ENCODE data around the gene DMXL2.
"Not testable (repeated sequence)": the region's sequence is repeated elsewhere in the genome, so short reads cannot be mapped to it uniquely, and the experiment has no call there.

Gene DMXL2

DNA sequence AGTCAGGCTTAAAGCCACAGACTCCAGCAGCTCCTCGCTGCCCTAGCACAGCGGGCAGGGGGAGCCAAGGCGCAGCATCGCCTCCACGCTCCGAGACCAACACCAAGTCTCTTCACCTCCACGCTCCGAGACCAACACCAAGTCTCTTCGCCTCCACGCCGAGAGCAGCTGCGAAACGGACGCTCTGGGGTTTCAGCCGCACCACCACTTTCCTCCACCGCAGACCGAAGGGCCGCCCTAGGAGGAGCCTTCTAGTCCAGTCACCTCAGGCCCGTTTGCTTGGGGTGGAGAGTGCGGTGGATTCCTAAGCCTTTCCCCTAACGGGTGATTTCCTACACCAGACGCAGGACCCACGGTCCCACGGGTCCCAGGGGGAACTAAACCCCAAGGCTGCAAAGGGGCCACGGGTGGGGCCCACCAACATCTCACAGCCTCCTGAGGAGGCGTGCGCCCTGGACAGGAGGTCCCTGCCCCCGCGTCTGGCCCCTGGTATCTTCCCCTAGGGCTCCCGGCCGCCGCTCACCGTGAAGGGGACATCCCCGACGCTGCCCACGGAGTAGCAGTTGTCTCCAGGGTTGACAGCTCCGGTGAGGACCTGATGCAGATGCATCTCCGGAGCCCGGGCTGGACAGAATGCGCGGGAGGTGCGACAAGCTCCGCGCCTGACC is 501 bp downstream of the DMXL2 start:
- peak; percentile 7 for DNase-seq (ENCODE audit: low read depth)

DNA sequence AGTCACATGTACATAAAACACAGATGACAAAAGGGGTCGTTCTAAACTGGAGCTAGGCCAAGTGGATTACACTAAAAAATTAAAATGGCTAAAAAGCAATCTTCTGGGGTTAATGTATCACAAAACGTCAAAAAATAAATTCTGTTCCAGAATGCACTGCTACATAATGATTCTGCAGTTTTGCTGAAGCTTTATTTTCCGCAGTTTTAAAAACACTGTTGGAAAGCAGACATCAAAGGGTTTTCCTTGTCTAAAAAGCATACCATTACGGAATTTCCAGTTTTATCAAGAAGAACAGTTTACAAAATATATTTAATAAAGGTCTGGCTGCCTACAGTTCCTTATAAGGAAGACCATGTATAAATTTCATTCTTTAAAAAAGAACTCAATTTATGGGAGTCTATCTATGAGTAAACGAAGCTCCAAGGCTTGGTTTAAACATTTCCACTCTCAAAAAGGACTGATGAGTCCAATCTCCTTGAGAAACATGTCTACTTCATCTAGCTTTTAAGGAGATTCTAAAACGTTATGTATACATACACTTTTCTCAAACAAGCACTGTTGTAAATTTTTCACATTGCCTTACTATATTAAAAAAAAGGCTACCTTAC is 1.3 kb downstream of the DMXL2 start:
- no peak for DNase-seq (ENCODE audit: low read depth)

- no peak for DNase-seq (ENCODE audit: low read depth)
Observed at GRCh38 chr15:51620641-51621040, 1.9 kb downstream of the DMXL2 start.

DNA sequence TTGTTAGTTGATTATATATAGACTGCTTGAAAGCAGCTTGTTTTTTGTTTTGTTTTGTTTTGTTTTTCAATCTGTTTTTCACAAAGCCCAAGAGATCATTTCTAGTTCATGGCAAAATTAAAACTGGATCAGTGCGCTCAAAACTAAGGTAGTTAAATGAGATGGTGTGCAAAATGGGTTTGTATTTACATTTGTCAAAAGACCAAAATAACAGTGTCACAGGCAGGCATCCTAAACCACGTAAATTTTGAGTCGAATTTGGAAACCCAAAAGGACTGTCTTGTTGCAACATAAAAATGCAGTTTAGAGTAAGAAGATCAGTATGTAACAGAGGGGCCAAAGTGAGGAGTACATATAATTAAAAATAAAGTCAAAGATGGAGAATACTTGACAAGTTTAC is 2.4 kb downstream of the DMXL2 start:
- no peak for DNase-seq (ENCODE audit: low read depth)

- no peak for DNase-seq (ENCODE audit: low read depth)
Observed at GRCh38 chr15:51619331-51620035, 3.1 kb downstream of the DMXL2 start.

DNA sequence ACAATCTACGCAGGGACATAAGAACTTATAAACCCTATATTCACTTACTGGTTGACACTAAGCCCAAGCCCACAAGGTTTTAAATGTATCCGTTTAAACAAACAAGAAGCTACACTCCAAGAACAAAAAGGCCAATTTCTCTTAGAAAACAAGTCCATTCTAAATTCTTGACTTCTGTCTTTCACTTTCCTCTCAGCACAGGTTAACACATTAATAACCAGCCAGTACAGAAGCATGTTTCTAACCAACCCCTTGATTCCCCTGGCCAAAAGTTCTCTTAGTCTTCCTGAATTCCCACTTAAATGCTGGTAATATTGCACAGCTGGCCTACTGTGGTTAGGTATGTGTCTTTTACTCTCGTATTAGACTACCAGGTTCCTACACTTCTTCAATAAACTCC is 4.7 kb downstream of the DMXL2 start:
- DNase-seq (ENCODE audit: low read depth): no peak

DNA sequence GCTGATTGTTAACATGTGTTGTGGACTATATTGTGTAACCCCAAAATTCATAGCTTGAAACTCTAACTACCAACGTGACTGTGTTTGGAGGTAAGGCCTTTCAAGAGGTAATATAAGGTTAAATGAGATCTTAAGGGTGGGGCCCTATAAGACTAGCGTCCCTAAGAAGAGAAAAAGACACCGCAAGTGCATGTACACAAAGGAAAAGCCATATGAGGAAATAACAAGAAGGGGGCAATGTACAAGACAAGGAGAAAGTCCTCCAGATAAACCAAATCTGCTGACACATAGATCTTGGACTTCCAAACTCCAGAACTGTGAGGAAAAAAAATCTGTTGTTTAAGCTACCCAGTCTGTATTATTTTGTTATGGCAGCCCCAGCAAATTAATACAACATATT is 8.6 kb downstream of the DMXL2 start:
- no peak for DNase-seq (ENCODE audit: low read depth)

DNA sequence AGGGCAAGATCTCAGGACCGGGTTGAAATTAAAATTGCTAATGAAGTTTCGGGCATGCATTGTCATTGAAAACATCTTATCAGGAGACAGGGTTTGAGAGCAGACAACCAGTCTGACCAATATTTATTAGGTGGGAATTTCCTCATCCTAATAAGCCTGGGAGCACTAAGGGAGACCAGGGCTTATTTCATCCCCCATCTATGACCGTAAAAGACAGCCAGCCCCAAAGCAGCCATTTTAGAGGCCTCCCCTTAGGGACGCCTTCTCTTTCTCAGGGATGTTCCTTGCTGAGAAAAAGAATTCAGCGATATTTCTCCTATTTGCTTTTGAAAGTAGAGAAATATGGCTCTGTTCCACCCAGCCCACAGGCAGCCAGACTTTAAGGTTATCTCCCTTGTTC is 9.9 kb downstream of the DMXL2 start:
- not testable (repeated sequence) for DNase-seq (ENCODE audit: low read depth)

- not testable (repeated sequence) for DNase-seq (ENCODE audit: low read depth)
Observed at GRCh38 chr15:51603462-51603948, 19.1 kb downstream of the DMXL2 start.

- DNase-seq (ENCODE audit: low read depth): no peak
Observed at GRCh38 chr15:51603002-51603401, 19.6 kb downstream of the DMXL2 start.

- DNase-seq (ENCODE audit: low read depth): no peak
Observed at GRCh38 chr15:51602484-51602883, 20.1 kb downstream of the DMXL2 start.

DNA sequence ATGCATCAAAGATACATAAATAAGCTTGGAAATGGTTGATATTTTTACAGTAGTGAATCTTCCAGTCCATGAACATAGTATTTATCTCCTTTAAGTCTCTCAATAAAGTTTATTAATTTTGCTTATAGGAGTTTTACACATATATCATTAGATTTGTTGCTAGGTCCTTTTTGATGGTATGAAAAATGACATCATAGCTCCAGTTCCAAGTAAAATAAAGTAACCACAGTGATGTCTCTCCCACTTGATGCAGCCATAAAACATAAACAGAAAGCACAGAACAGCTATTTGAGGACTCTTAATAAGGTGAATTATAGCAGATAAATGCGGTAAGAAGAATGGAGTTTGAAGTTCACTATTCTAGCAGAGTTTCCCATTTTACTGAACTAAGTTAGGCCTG is 20.8 kb downstream of the DMXL2 start:
- DNase-seq (ENCODE audit: low read depth): no peak

GRCh38 chr15:51600114-51600513 is 22.5 kb downstream of the DMXL2 start:
- no peak for DNase-seq (ENCODE audit: low read depth)

DNA sequence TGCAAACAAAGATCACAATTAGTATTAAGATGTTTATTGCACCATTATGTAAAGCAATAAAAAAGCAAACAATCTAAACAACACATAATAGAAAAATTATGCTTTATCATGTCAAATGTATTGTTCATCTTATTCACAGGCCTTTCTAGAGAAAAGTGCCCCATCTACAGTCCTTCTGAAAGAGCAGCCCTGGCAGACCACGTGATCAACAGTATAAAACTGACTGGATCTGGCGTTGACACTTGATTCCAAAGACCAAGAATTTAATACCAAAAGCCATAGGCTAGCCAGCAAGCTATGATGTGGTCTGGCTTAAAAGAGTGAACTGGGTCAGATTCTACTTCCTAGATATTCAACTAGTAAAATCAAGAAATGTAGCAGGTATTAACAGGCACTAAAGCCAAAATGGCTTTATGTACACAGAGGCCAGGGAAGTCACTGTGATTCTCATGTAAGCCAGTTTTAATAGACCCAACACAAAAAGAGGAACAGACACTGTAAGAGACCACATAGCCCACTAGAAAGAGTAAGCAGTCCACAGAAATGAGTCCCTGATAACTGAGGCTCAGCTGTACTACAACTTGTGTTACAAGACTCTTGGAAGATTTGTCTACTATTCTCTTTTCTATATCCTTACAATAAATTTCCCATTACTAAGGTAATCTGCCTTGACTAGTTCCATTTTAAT is 32.5 kb downstream of the DMXL2 start:
- DNase-seq (ENCODE audit: low read depth): no peak

- DNase-seq (ENCODE audit: low read depth): no peak
Observed at GRCh38 chr15:51588966-51589365, 33.6 kb downstream of the DMXL2 start.

GRCh38 chr15:51585986-51586385 is 36.6 kb downstream of the DMXL2 start:
- DNase-seq (ENCODE audit: low read depth): no peak

- no peak for DNase-seq (ENCODE audit: low read depth)
Observed at GRCh38 chr15:51580982-51581381, 41.6 kb downstream of the DMXL2 start.

DNA sequence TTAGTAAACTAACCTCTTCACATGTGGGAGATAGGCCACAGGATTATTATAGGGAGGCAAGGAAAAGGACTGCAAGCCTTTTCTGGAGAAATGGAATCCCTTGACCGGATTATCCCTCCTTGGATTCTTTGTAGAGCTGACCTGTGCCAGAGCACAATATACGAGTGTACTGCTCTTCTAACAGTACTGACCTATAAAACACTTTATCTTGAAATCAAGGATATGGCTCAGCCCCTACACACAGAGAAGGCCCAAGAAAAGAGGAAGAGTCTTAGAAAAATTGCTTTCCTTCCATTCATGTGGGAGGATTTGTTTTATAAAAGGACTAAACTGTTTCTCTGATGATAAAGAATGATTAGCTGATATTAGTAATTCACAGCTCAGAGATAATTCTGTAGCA is 42.2 kb downstream of the DMXL2 start:
- DNase-seq (ENCODE audit: low read depth): no peak

- DNase-seq (ENCODE audit: low read depth): no peak
Observed at GRCh38 chr15:51579012-51579411, 43.6 kb downstream of the DMXL2 start.

DNA sequence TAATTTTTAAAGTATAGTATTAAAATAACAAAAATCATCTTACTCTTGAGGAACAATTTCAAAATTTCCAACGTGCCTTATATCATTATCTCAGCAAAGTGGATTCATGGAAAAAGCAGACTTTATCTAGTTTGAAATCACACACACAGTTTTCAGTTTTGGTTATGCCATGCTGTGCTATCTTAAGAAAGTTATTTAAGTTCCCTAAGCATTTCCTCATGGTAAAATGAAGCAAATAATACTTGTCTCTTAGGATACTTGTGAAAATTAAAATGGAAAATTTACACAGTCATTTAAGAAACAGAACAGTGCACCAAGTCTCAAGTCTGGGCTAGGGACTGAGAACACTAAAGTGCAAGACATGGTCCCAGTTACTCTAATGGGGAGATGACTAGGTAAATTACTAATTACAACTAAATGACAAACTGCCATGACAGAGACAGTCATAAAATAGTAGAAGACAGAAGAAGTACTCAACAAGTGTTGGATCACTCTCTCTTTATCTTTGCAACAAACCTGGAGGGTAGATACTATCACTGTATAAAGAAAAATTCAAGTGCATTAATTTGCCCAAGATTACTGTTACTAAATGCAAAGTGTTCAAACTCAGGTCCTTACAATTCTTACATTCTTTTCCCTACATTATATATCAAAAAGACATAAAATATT is 44.8 kb downstream of the DMXL2 start:
- no peak for DNase-seq (ENCODE audit: low read depth)

DNA sequence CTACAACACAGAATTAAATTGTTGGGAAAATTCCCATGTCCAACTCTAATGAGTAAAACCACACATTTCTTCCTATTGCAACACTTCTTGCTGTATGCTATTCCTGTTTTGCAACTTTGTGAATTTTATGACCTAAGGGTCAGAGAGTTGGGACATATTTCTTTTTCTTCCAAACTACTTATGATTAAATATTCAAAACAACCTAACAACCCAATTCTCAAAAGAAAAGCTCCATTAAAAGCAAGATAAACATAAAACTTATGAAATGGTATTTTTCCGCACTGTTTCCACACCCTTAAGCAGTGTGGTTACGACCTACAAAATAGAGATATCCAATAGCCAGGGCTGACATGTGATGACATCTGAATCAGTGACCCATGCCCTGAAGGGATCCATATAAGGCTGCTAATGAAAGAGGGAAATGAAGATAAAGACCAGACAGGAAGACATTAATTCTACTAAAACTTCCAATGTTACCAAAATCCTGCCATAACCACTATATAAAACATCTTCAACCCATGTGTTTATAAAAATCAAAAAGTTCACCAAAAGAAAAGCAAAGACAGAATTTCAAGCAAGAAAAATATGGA is 45.6 kb downstream of the DMXL2 start:
- DNase-seq (ENCODE audit: low read depth): no peak

All from activated T-cell treated with anti-CD3 and anti-CD28 coated beads for 24 hours (primary cell).